Keratinocyte (primary cell): ENCODE results near the gene STEAP2. TPM values are rescaled to one million over a fixed set of nuclear protein-coding genes. Genes with fewer than 3 reads are reported as not detected.

Experiments used
- DNase-seq: peaks from one replicate; pipeline ENCODE4 v3.0.0-alpha.2; 2011; ENCODE audit warnings: low read depth, missing footprints, low spot score
- FAIRE-seq: peaks from 2 replicates; lab custom pipeline; 2011; peaks lifted over from hg19 to GRCh38; lab: Jason Lieb, UNC
- H2AFZ ChIP-seq: 2 replicates; pipeline ENCODE4 v1.6.0; 2012; ENCODE audit warnings: low read length, control low read depth, inconsistent platforms; ENCODE audit not compliant: control insufficient read depth
- H3K27ac ChIP-seq: 2 replicates; pipeline ENCODE4 v1.5.1; 2011; ENCODE audit warnings: low read length; ENCODE audit not compliant: control insufficient read depth, insufficient read depth
- H3K27me3 ChIP-seq: 3 replicates; pipeline ENCODE4 v1.6.0; 2011; ENCODE audit warnings: low read length; ENCODE audit not compliant: control insufficient read depth, insufficient read depth; ENCODE audit errors: extremely low read depth
- H3K36me3 ChIP-seq, 2 experiments: 2 replicates in 1 of 2; 3 replicates in 1 of 2; pipeline ENCODE4 v1.5.1; 2011; ENCODE audit warnings: low read length in 2 of 2, mild to moderate bottlenecking in 1 of 2; ENCODE audit not compliant: control insufficient read depth in 2 of 2, insufficient read depth in 2 of 2; ENCODE audit errors: extremely low read depth in 1 of 2
- H3K4me1 ChIP-seq: 3 replicates; pipeline ENCODE4 v1.5.1; 2011; ENCODE audit warnings: low read length; ENCODE audit not compliant: control insufficient read depth, insufficient read depth; ENCODE audit errors: extremely low read depth
- H3K4me2 ChIP-seq: 3 replicates; pipeline ENCODE4 v1.6.0; 2011; ENCODE audit warnings: low read depth, low read length; ENCODE audit not compliant: control insufficient read depth, insufficient read depth; ENCODE audit errors: extremely low read depth
- H3K4me3 ChIP-seq, 3 experiments: fragments of 200-600 bp in 1 of 3; sonication (generic) in 1 of 3; 2 replicates in 2 of 3; 3 replicates in 1 of 3; pipeline ENCODE4 v1.5.1; 2011 to 2016; ENCODE audit warnings: low read length in 3 of 3, mild to moderate bottlenecking in 3 of 3, control low read depth in 2 of 3, inconsistent platforms in 1 of 3, low read depth in 1 of 3, mixed read lengths in 1 of 3, mixed run types in 1 of 3, moderate library complexity in 1 of 3; ENCODE audit not compliant: control insufficient read depth in 2 of 3, insufficient read depth in 2 of 3; ENCODE audit errors: extremely low read depth in 1 of 3
- H3K79me2 ChIP-seq: 2 replicates; pipeline ENCODE4 v1.6.0; 2012; ENCODE audit warnings: low read length; ENCODE audit not compliant: control insufficient read depth, insufficient read depth
- H3K9ac ChIP-seq: 3 replicates; pipeline ENCODE4 v1.6.0; 2011; ENCODE audit warnings: low read length; ENCODE audit not compliant: control insufficient read depth, insufficient read depth; ENCODE audit errors: extremely low read depth
- H3K9me1 ChIP-seq: 3 replicates; pipeline ENCODE4 v1.6.0; 2011; ENCODE audit warnings: low read length; ENCODE audit not compliant: control insufficient read depth, insufficient read depth; ENCODE audit errors: extremely low read depth
- H3K9me3 ChIP-seq: 2 replicates; pipeline ENCODE4 v1.5.1; 2012; ENCODE audit warnings: low read depth, low read length; ENCODE audit not compliant: control insufficient read depth
- H4K20me1 ChIP-seq: 3 replicates; pipeline ENCODE4 v1.6.0; 2011; ENCODE audit warnings: low read length; ENCODE audit not compliant: control insufficient read depth, insufficient read depth; ENCODE audit errors: extremely low read depth
- EZH2 ChIP-seq: IDR thresholded peaks from one replicate; pipeline ENCODE4 v1.6.1; 2012; ENCODE audit warnings: inconsistent platforms, mild to moderate bottlenecking, low read length, moderate library complexity
- dilution Hi-C: fragments of 300-500 bp; cut with MboI; formaldehyde crosslinking; loops from one replicate; pipeline ENCODE4 v1.7.0; 2020; ENCODE audit warnings: low sequenced_read_pairs; ENCODE audit not compliant: extremely low pct_ligation_motif_present
- polyA plus RNA-seq, 5 experiments: library from polyadenylated mRNA; depleted of rRNA in 3 of 5; stranded (reverse) in 3 of 5; stranded (forward) in 1 of 5; unstranded in 1 of 5; fragments of >200 nt; gene quantifications; 1 replicate in 1 of 5; 2 replicates in 3 of 5; 3 replicates in 1 of 5; pipeline versions ENCODE4 v1.2.1 to v1.2.3, GENCODE V29; 2011 to 2012; ENCODE audit warnings: missing spikeins in 2 of 5, low read depth in 1 of 5, low replicate concordance in 1 of 5
- TF ChIP-seq, protein P1 (sequence below), 3 experiments: IDR thresholded peaks in 1 of 3; conservative IDR thresholded peaks in 1 of 3; optimal IDR thresholded peaks in 1 of 3; 2 replicates in 2 of 3; 3 replicates in 1 of 3; pipeline versions ENCODE3 to v1.5.1; 2011; ENCODE audit warnings: low read length in 3 of 3, mild to moderate bottlenecking in 3 of 3, moderate library complexity in 2 of 3, control low read depth in 1 of 3, inconsistent platforms in 1 of 3; ENCODE audit not compliant: insufficient read depth in 2 of 3; ENCODE audit errors: extremely low read depth in 1 of 3

Gene STEAP2
- polyA plus RNA-seq, 1 donor (not counting 4 experiments of a cell fraction or from before 2014, with no cell fraction given): 3.9 TPM

DNA sequence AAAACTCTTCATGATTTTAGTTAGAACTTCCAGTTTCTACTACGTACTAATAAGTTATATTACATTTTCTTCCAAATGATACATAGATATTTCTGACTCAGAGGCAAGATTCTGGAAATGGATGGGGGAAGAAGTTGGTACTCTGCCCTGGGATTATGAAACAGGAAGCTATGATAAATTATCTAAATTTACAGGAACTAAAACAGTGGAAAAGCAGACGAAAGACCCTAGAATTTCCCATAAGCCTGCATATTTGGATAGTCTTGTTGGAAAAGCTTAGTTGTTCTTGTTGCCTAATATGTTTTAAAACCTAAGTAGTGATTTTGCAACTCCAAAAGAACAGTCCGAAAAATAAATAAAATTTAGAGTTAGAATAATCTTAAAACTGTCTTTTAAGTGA is 55.3 kb downstream of the STEAP2 start:
- TF ChIP-seq EZH2: no peak
- TF ChIP-seq, protein P1, sequence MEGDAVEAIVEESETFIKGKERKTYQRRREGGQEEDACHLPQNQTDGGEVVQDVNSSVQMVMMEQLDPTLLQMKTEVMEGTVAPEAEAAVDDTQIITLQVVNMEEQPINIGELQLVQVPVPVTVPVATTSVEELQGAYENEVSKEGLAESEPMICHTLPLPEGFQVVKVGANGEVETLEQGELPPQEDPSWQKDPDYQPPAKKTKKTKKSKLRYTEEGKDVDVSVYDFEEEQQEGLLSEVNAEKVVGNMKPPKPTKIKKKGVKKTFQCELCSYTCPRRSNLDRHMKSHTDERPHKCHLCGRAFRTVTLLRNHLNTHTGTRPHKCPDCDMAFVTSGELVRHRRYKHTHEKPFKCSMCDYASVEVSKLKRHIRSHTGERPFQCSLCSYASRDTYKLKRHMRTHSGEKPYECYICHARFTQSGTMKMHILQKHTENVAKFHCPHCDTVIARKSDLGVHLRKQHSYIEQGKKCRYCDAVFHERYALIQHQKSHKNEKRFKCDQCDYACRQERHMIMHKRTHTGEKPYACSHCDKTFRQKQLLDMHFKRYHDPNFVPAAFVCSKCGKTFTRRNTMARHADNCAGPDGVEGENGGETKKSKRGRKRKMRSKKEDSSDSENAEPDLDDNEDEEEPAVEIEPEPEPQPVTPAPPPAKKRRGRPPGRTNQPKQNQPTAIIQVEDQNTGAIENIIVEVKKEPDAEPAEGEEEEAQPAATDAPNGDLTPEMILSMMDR (optimal IDR thresholded peaks at IDR 0.05 in 1 of 3, IDR thresholded peaks at IDR 0.05 in 1 of 3, conservative IDR thresholded peaks at IDR 0.05 in 1 of 3; ENCODE audit: extremely low read depth in 1 of 3, insufficient read depth in 2 of 3, low read length in 3 of 3): no peak
- H2AFZ ChIP-seq: no peak overlapping the region
- H3K9ac ChIP-seq: no peak overlapping the region
- no peaks in the 10 kb centered on the region for H3K36me3 ChIP-seq
- no peaks in the 10 kb centered on the region for H3K4me1 ChIP-seq
- H3K27ac ChIP-seq: no peak overlapping the region
- no peaks in the 10 kb centered on the region for H3K27me3 ChIP-seq
- DNase-seq: no peak
- H3K4me2 ChIP-seq: no peak overlapping the region
- no peaks in the 10 kb centered on the region for H3K9me1 ChIP-seq
- dilution Hi-C loops: no loop called here
- H3K4me3 ChIP-seq: no peak overlapping the region
- FAIRE-seq: no peak
- no peaks in the 10 kb centered on the region for H4K20me1 ChIP-seq
- H3K9me3 ChIP-seq: no peaks in the 10 kb centered on the region
- no peaks in the 10 kb centered on the region for H3K79me2 ChIP-seq

DNA sequence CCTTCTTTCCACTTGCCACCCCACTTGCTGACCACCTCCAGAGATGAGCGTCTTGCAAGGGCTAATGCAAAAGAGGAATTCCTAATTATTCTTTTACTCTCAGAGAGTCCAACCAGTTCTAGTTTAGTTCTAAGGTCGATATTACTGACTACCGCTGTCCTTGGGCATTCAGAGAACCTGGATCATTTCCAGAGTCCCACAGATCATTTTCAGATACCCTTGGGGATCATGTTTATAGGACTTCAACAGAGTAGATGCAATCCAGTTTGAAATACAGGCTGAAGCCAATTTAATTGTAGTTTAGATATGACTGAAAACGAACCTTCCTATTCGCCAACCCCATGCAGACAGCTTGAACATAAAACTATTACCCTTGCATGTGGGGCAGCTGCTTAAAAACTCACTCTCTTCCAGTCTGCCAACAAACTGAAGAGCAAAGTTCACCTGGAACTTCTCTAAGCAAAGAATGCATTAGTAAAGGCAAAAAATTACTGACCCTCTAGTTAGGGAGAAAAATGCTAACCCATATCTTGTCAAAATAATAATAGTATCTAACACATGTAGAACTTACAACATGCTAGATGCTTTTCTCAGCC is 55.8 kb downstream of the STEAP2 start:
- no peak for TF ChIP-seq EZH2
- TF ChIP-seq, protein P1 (optimal IDR thresholded peaks at IDR 0.05 in 1 of 3, IDR thresholded peaks at IDR 0.05 in 1 of 3, conservative IDR thresholded peaks at IDR 0.05 in 1 of 3; ENCODE audit: extremely low read depth in 1 of 3, insufficient read depth in 2 of 3, low read length in 3 of 3): no peak
- Histone ChIP-seq H3K4me1 (no peaks in the 10 kb centered on the region), H3K4me2 (no peak overlapping the region), H2AFZ (no peak overlapping the region), H3K9me3 (no peaks in the 10 kb centered on the region), H3K9me1 (no peaks in the 10 kb centered on the region), H3K9ac (no peak overlapping the region), H3K27ac (no peak overlapping the region), H3K4me3 (no peak overlapping the region), H4K20me1 (no peaks in the 10 kb centered on the region), H3K36me3 (no peaks in the 10 kb centered on the region), H3K79me2 (no peaks in the 10 kb centered on the region), H3K27me3 (no peaks in the 10 kb centered on the region)
- no peak for DNase-seq
- no peak for FAIRE-seq
- dilution Hi-C loops: no loop called here
